Mesenteric fat pad (tissue), 1 donor: Measurements from ENCODE around the gene FBN1. TPM values are rescaled to one million over a fixed set of nuclear protein-coding genes. Genes with fewer than 3 reads are reported as not detected.

Experiments used
- DNase-seq: peaks from one replicate; pipeline ENCODE4 v3.0.0-alpha.2; 2020; ENCODE audit warnings: low spot score
- total RNA-seq: library from RNA; stranded (reverse); fragmentation: NEBNext Ultra II Directional; extraction: Animal tissue kit (Norgen Biotek cat#: 25700); gene quantifications from one replicate; pipeline ENCODE4 v1.2.1, GENCODE V29; 2021
- donor health status: DM: yes; HTN: yes; CAD: no.

FBN1 gene
- total RNA-seq, 1 donor from 2014 or later = 297 TPM

- no peak for DNase-seq
Observed at GRCh38 chr15:48409623-48410022, 235.9 kb downstream of the FBN1 start.

- DNase-seq = no peak
Observed at GRCh38 chr15:48408327-48408726, 237.2 kb downstream of the FBN1 start.

GRCh38 chr15:48407646-48408045 lies 237.9 kb downstream of the FBN1 start:
- DNase-seq = no peak

- DNase-seq = no peak
Observed at GRCh38 chr15:48406911-48407310, 238.6 kb downstream of the FBN1 start.

GRCh38 chr15:48406266-48406891 lies 239.1 kb downstream of the FBN1 start:
- DNase-seq = no peak

GRCh38 chr15:48402427-48403177 lies 242.9 kb downstream of the FBN1 start:
- DNase-seq = no peak

DNA sequence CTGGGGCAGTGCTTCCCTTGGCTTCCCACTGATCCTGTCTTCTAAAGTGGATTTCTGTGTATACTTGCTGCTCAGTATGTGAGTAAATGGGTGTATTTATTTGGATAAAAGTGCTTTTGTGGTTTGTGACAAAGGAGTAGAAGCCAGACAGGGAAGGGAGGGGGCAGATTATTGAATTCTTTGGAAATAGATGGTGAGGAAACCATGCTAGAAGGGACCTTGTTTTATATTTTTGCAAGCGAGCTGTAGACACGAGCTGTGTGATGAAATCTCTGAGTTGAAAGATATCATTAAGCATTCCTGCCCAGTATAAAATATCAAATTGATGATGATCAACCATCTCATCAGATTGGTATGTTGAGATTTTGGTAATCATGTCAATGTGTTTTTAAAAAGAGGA lies 245.4 kb downstream of the FBN1 start:
- no peak for DNase-seq

GRCh38 chr15:48397841-48398240 lies 247.7 kb downstream of the FBN1 start:
- no peak for DNase-seq

DNA sequence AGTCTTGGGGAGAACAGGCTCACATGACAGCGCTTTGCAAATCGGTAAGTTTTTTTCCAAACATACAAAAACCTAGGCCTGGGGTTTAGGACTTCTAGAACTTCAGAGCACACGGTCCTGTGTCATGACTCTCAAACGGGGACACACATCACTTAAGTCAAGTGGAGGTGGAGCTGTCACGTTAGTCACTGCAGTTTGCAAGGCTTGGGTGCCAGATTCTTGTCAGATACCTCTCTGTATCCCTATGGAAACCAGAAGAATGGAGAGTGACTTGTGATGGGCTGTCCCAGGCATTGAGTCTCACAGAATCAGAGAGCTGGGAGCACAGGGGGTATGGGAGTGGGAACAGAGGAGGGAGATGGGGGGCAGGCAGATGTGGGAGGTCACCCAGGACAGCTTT lies 249.5 kb downstream of the FBN1 start:
- no peak for DNase-seq

DNA sequence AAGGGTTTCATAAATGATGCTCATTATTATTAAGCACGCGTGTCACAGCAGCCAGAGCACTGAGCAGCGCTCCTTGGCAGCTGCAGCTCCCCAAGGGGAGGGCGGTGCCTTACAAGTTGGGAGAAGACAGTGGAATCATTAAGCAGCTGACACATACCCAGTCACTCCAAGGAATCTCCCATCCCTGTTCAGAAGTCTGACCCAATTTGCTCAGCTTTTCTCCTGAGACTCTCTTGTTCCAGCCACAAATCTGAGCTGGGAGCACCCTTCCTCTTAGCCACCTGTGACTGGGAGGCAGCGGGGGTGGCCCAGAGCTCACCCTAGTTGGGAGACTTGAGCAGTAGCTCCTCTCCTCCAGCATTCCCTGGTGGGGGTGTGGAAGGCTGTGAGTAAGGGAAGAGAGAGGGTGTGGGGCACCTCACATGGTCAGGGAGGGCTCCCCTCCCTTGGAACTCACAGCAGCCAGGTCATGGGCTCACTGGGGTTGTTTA lies 249.9 kb downstream of the FBN1 start:
- DNase-seq = no peak

- DNase-seq = no peak
Observed at GRCh38 chr15:48394970-48395369, 250.5 kb downstream of the FBN1 start.

DNA sequence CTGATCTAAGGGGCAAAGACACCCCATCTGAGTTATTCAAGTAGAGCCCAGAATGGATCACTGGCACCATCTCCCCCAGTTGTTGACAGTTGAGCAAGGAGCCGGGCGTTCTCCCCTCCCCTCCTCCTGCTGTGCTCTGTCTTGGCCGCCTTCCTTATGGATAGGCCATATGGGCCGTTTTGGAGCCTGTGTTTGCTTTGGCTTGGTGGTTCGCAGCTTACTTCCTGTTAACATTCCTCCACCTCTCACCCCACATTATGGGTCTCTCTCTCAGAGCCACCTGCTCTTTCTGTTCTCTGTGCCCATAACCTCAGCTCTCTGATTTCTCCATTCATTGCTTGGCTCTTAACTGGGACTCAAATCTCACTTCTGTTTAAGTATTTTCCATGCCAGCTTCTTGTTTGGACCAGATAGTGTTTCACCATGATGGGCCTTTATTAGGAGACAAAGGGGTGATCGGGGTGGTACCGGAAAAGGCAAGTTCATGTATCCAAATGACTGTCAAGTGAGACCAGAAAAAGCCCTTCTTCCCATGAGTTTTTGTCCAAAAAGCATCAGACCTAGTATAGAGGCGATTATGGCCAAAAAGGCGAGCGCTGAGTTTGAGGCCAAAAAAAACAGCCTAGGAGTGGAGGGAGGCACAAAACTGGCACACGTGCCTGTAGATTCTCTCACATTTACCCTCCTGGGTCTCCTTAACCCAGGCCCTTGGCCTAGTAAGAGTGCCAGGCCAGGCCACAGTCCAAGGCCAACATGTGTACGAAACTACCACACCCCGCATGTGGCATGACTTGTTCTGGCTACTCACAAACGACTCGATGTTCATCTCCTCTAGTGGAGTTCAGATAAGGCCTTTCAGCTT lies 251.6 kb downstream of the FBN1 start:
- DNase-seq = no peak

- DNase-seq = no peak
Observed at GRCh38 chr15:48392356-48392755, 253.2 kb downstream of the FBN1 start.

- no peak for DNase-seq
Observed at GRCh38 chr15:48391950-48392349, 253.6 kb downstream of the FBN1 start.

DNA sequence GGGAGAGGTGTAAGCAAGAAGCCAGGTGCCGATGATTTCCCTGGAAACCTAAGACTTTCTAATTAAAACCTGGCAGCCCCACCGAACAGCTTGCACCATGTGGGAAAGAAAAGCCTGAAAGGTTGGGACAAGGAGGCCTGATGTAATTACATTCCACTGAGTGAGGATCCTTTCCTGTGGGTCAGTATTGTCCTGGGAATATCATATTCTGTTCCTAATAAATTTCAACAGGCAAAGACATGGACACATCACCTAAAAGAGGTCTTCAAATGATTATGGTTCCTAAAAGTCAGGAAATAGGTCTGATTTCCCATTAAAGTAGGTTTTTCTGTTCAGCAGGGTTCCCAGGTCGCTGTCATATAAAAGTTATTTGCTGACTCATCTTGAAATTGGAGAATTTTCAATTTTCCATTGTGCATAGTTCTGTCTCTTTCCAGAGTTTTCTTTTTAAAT lies 255.8 kb downstream of the FBN1 start:
- no peak for DNase-seq

GRCh38 chr15:48388910-48389309 lies 256.6 kb downstream of the FBN1 start:
- DNase-seq = no peak

DNA sequence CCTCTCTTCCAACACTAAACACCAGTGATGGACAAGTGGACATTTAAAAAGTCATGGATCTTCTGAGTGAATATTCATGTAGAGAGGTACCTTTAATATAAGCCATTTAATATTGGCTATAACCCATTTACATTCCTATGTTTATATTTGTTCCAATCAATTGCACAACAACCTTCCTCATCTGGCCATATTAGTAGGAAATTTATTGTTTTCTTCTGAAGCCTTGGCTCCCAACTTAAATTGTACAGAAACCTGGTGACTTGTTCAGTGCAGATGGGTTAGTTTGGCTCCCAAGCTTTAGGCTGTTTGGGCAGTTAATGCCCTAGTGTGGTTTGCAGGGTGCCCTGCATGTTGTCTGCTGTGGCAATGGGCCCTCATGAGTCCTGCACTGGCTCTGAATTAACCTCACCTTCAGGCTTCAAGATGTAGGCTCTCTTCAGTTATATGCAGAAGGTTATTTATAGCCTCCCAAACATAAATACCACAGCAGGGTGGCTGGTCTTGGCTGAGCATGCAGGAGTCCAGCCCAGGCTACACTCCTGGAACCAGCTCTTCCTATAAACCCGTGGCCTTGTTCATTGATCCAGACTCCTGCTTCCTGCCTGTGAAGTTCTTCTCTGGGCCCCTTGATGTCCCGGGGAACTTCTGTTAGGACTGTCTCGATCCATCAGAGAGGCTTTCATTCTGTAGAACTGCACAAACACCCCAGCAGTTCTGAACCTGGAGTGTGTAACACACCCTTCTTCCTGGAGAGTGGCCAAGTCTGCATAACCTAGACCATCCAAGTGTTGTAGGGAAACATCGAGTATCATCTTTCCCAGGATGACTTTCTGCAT lies 257.3 kb downstream of the FBN1 start:
- DNase-seq = no peak

- DNase-seq = no peak
Observed at GRCh38 chr15:48385031-48385830, 260.3 kb downstream of the FBN1 start.

GRCh38 chr15:48384616-48385015 lies 260.9 kb downstream of the FBN1 start:
- no peak for DNase-seq

DNA sequence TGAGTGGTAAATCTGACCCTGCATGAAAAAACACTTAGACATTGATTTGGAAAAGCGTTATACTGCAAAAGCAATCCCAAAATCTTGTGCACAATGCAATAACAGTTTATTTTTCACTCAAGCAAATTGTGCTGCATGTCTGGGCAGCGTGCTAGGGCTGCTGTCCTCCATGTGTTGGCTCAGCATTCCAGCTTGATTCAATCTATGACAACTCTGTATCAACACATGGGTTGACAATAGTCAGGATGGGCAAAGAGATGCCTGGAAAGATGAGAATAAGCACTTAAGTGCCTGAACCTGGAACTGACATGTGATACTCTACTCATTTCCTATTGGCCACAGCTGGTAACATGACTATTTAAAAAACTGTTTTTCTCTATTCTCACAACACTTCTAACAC lies 262.5 kb downstream of the FBN1 start:
- DNase-seq = no peak
